SK-N-MC (cell line): ENCODE data around the gene FBXW11.

Source experiments
- EZH2 ChIP-seq: fragments of 200-600 bp; sonication (generic); IDR thresholded peaks from one replicate; pipeline ENCODE4 v1.6.1; 2017; ENCODE audit warnings: antibody characterized with exemption
- FOXP2 ChIP-seq: optimal IDR thresholded peaks from 2 replicates; pipeline ENCODE3; 2011; ENCODE audit warnings: mild to moderate bottlenecking, moderate library complexity; ENCODE audit not compliant: insufficient read depth; ENCODE audit errors: extremely low read length, control extremely low read depth
- POLR2AphosphoS5 ChIP-seq: IDR thresholded peaks from 2 replicates; pipeline ENCODE4 v1.6.1; 2012; ENCODE audit warnings: mild to moderate bottlenecking, low read depth, low read length, borderline replicate concordance

GRCh38 chr5:172044631-172045314, 38.3 kb upstream of the FBXW11 start:
- TF ChIP-seq EZH2: no peak
- no peak for TF ChIP-seq POLR2AphosphoS5
- TF ChIP-seq FOXP2: no peak
